Measurements from ENCODE around the gene ZNF593OS. TPM values are rescaled to one million over a fixed set of nuclear protein-coding genes. Genes with fewer than 3 reads are reported as not detected.

The ZNF593OS gene
- polyA plus RNA-seq, 1 donor, result 1.4 TPM

- no peak for DNase-seq
These were observed 12.5 kb upstream of the ZNF593OS start for GRCh38 chr1:26184086-26184485.

GRCh38 chr1:26182383-26182696, 10.7 kb upstream of the ZNF593OS start:
- DNase-seq, result no peak

GRCh38 chr1:26181586-26182382, 10.2 kb upstream of the ZNF593OS start:
- no peak for DNase-seq

- DNase-seq, result no peak
These were observed 8.4 kb upstream of the ZNF593OS start for GRCh38 chr1:26180010-26180506.

- no peak for DNase-seq
These were observed 5.6 kb upstream of the ZNF593OS start, which contains the start of gene CNKSR1 for GRCh38 chr1:26177182-26177684. CNKSR1 (plus strand) TSS chr1:26177491; CDS start chr1:26177548, 57 bp downstream.

- DNase-seq, result no peak
These were observed 3.7 kb upstream of the ZNF593OS start for GRCh38 chr1:26175346-26175745.

GRCh38 chr1:26170472-26170821, 1.2 kb downstream of the ZNF593OS start:
- DNase-seq, result no peak

GRCh38 chr1:26169669-26170471, 1.8 kb downstream of the ZNF593OS start, which contains the start of gene ZNF593:
ZNF593 (plus strand) TSS chr1:26169908; CDS start chr1:26169984, 76 bp downstream.
- DNase-seq, result peak; percentile 85

GRCh38 chr1:26169198-26169554, 2.5 kb downstream of the ZNF593OS start:
- no peak for DNase-seq

GRCh38 chr1:26168410-26169197, 3.0 kb downstream of the ZNF593OS start, which contains the start of gene C1orf232:
C1orf232 (minus strand) TSS chr1:26168963; CDS start chr1:26168499, 464 bp downstream.
- no peak for DNase-seq

- no peak for DNase-seq
These were observed 4.8 kb downstream of the ZNF593OS start for GRCh38 chr1:26166719-26167281.

GRCh38 chr1:26164861-26165842, 6.5 kb downstream of the ZNF593OS start:
- no peak for DNase-seq

- DNase-seq, result no peak
These were observed 7.4 kb downstream of the ZNF593OS start for GRCh38 chr1:26164036-26164860.

GRCh38 chr1:26163684-26164035, 8.0 kb downstream of the ZNF593OS start:
- no peak for DNase-seq

- no peak for DNase-seq
These were observed 9.4 kb downstream of the ZNF593OS start for GRCh38 chr1:26162220-26162709.

GRCh38 chr1:26161415-26162219, 10.0 kb downstream of the ZNF593OS start:
- DNase-seq, result no peak

- DNase-seq, result no peak
These were observed 10.9 kb downstream of the ZNF593OS start for GRCh38 chr1:26160527-26161414.

- no peak for DNase-seq
These were observed 11.9 kb downstream of the ZNF593OS start for GRCh38 chr1:26159743-26160039.

Measured in left kidney (tissue), 2 donors.